GM12878 (cell line): ENCODE data around the gene SASH1. TPM values are rescaled to one million over a fixed set of nuclear protein-coding genes. Genes with fewer than 3 reads are reported as not detected.

Experiments
- ATAC-seq: fragments of 200-7000 bp; cut with Tn5 transposase; 3 replicates; pipeline ENCODE4 v1.9.1; 2020; ENCODE audit warnings: mild to moderate bottlenecking, moderate library complexity
- BruUV-seq: library from RNA; stranded (reverse); fragments of 400-500 nt; replicated peaks from 2 replicates; lab custom pipeline; 2021; lab: Mats Ljungman, UMichigan
- CTCF ChIA-PET: fragments of 300-600 bp; sonication (Branson Sonifier 250); formaldehyde crosslinking; extraction: SDS; loops from one replicate; lab custom pipeline; 2021; ENCODE audit warnings: inconsistent platforms; lab: Yijun Ruan, JAX
- POLR2A ChIA-PET: fragments of 350-600 bp; formaldehyde crosslinking; extraction: SDS; loops from one replicate; lab custom pipeline; 2021; ENCODE audit warnings: inconsistent platforms; lab: Charles Lee
- RAD21 ChIA-PET: fragments of 300-600 bp; sonication (Branson Sonifier 250); formaldehyde crosslinking; loops from one replicate; lab custom pipeline; 2023; ENCODE audit warnings: antibody characterized with exemption; ENCODE audit not compliant: unreplicated experiment; lab: Charles Lee
- SMC1A ChIA-PET: fragments of 300-600 bp; sonication (Branson Sonifier 250); formaldehyde crosslinking; loops from one replicate; lab custom pipeline; 2023; ENCODE audit not compliant: unreplicated experiment, uncharacterized antibody; lab: Charles Lee
- DNase-seq: peaks from one replicate; pipeline ENCODE4 v3.0.0-alpha.2; 2011; ENCODE audit warnings: low read depth, low spot score
- FAIRE-seq: peaks from 3 replicates; lab custom pipeline; 2011; peaks lifted over from hg19 to GRCh38; lab: Jason Lieb, UNC
- H2AFZ ChIP-seq: 2 replicates; pipeline ENCODE4 v1.6.0; 2011; ENCODE audit warnings: low read depth, low read length, control low read depth; ENCODE audit not compliant: control insufficient read depth
- H3K27ac ChIP-seq: 2 replicates; pipeline ENCODE4 v1.5.1; 2011; ENCODE audit warnings: control low read depth; ENCODE audit not compliant: control insufficient read depth, insufficient read depth
- H3K27me3 ChIP-seq, 2 experiments: replicated peaks in 1 of 2; 2 replicates each; pipeline versions ENCODE4 v1.6.0 to v1.6.1; 2011; ENCODE audit warnings: low read length in 1 of 2; ENCODE audit not compliant: control insufficient read depth in 2 of 2, insufficient read depth in 2 of 2
- H3K36me3 ChIP-seq, 2 experiments: 2 replicates each; pipeline ENCODE4 v1.5.1; 2011; ENCODE audit warnings: low read length in 1 of 2; ENCODE audit not compliant: control insufficient read depth in 2 of 2, insufficient read depth in 2 of 2
- H3K4me1 ChIP-seq: 2 replicates; pipeline ENCODE4 v1.6.1; 2011; ENCODE audit warnings: mild to moderate bottlenecking, low read length, moderate library complexity, mixed read lengths; ENCODE audit not compliant: control insufficient read depth, insufficient read depth
- H3K4me2 ChIP-seq: 2 replicates; pipeline ENCODE4 v1.6.0; 2011; ENCODE audit warnings: control low read depth; ENCODE audit not compliant: control insufficient read depth, insufficient read depth
- H3K4me3 ChIP-seq: fragments of 200-600 bp; sonication (generic); 2 replicates; pipeline ENCODE4 v1.5.1; 2016
- H3K79me2 ChIP-seq: 2 replicates; pipeline ENCODE4 v1.6.0; 2011; ENCODE audit warnings: low read length; ENCODE audit not compliant: control insufficient read depth, insufficient read depth
- H3K9ac ChIP-seq: 2 replicates; pipeline ENCODE4 v1.8.0; 2011; ENCODE audit warnings: low read length, control low read depth, mixed read lengths; ENCODE audit not compliant: control insufficient read depth, insufficient read depth
- H3K9me3 ChIP-seq: replicated peaks from 3 replicates; pipeline ENCODE4 v1.5.1; 2011; ENCODE audit warnings: mild to moderate bottlenecking, low read length; ENCODE audit not compliant: control insufficient read depth, insufficient read depth
- H4K20me1 ChIP-seq: 2 replicates; pipeline ENCODE4 v1.6.0; 2011; ENCODE audit not compliant: control insufficient read depth, insufficient read depth
- EP300 ChIP-seq, 2 experiments: fragments of 150-350 bp in 1 of 2; IDR thresholded peaks; 2 replicates each; pipeline ENCODE4 v1.6.1; 2011 to 2012; ENCODE audit warnings: low read depth in 2 of 2, low read length in 2 of 2, borderline replicate concordance in 1 of 2, improper control_type of control experiment in 1 of 2, inconsistent platforms in 1 of 2; ENCODE audit not compliant: control insufficient read depth in 1 of 2
- ESRRA ChIP-seq: IDR thresholded peaks from 2 replicates; pipeline ENCODE4 v1.6.1; 2012; ENCODE audit warnings: mild to moderate bottlenecking, low read length, improper control_type of control experiment
- JUND ChIP-seq: IDR thresholded peaks from 2 replicates; pipeline ENCODE4 v1.6.1; 2012; ENCODE audit warnings: low read depth, mild to moderate bottlenecking, low read length, improper control_type of control experiment, moderate library complexity
- MTA2 ChIP-seq: fragments of 450-650 bp; IDR thresholded peaks from 2 replicates; pipeline ENCODE4 v1.6.1; 2016; ENCODE audit warnings: low read depth, mild to moderate bottlenecking, moderate library complexity
- ZNF207 ChIP-seq: fragments of 450-650 bp; IDR thresholded peaks from 2 replicates; pipeline ENCODE4 v1.6.1; 2014; ENCODE audit warnings: antibody characterized with exemption, mild to moderate bottlenecking, borderline replicate concordance
- WGBS: methylation state at CpG from one replicate; pipeline ENCODE4 v1.1.6; 2016; ENCODE audit warnings: low lambda C conversion rate; ENCODE audit not compliant: insufficient replicate concordance, insufficient coverage; ENCODE audit errors: missing lambda C conversion rate; 5-methylcytosine and 5-hydroxymethylcytosine counted together
- in situ Hi-C: fragments of 300-500 bp; cut with MboI; formaldehyde crosslinking; loops from 9 replicates; pipeline ENCODE4 v1.14.3; 2018; ENCODE audit warnings: mixed read lengths
- intact Hi-C: fragments of 100-400 bp; cut with micrococcal nuclease; formaldehyde crosslinking; loops from one replicate; pipeline ENCODE4 v1.14.2; 2022; ENCODE audit not compliant: unreplicated experiment
- polyA plus RNA-seq, 11 experiments: library from polyadenylated mRNA; depleted of rRNA in 4 of 11; unstranded in 6 of 11; stranded (reverse) in 5 of 11; fragments of >200 nt; fragmentation: Nextera tagmentation in 4 of 11; fragmentation: Illumina TruSeq in 1 of 11; extraction: Ambion mirVana in 4 of 11; extraction: Trizol in 1 of 11; gene quantifications; 1 replicate in 1 of 11; 2 replicates in 10 of 11; pipeline versions ENCODE4 v1.2.1 to v1.2.3, GENCODE V29; 2011 to 2016; ENCODE audit warnings: inconsistent platforms in 2 of 11, missing spikeins in 2 of 11, low read depth in 1 of 11
- total RNA-seq, 4 experiments: library from RNA; depleted of rRNA in 3 of 4; stranded (reverse); fragments of >200 nt in 3 of 4; fragmentation: Illumina TruSeq in 1 of 4; extraction: Trizol in 1 of 4; gene quantifications; 2 replicates each; pipeline versions ENCODE4 v1.2.1 to v1.2.3, GENCODE V29; 2013 to 2021

The SASH1 gene
- total and polyA plus RNA-seq, 10 of the 15 experiments (the other 5 are each of a cell fraction or from before 2014, with no cell fraction given) = 0.01 to 0.73 (median 0.14) TPM; not detected in 4

DNA sequence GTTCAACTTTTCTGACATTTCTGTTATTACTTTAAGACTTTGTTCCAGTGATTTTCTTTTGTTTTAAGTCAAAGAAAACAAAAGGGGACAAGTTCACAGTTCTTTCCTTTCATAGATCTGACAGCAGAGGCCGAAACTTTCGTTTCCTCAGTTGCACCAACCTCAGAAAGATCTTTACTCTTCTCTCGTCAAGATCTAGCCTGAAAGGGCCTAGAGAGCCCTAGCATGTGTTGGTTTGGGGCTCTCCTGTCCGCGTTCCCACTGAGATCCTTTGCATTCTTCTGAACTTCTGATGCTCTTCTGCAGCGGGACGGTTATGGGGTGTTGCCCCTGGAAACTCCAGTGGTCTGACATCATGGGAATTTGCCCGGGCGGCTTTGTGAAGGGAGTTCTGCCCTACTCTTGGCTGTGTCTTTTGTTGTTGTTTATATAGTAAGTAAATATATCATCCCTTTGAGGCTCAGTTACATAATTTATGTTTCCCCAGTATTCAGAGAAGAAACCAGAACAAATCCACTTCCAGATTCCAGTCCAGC lies 129.1 kb downstream of the SASH1 start:
- BruUV-seq = no TSS peak

DNA sequence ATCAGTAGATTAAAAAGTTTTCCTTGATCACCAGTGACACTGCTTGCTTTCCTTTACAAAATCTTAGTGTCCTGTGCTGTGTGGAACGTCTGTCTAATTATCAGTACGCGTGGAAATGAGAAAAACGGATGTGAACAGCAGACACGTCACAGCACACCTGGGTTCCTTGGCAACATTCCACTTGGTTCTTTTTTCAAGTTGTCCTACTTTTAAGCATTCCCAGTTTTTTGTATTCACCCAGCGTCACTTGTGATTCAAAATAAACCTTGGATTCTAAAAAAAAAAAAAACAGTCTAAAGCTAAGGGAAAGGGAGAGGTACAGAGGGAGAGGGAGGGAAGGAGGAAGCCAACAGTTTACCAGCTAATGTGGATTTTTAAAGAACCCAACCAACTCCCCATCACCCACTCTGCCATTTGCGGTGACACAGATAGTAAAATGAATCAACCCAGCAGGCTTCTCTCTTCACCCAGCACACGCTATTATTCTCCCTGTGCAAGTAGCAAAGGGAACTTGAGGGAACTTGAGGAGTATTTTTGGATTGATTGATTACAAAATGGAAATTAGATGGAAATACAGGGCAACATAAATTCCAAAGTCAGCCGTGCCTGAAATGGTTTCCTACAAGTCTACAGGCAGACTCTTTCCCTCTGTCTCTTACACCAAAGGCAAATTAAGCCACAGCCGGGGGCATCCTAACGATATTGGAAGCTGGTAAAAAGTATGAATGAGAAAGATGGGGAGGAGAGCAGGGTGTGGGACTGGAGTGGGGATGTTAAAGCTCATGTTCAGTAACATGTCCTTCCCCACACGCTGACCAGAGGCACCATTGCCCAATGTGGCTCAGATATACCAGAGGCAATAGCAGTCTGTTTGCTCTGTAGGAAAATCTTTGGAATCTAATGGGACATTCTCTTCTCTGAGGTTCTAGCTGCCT lies 129.8 kb downstream of the SASH1 start:
- 43% methylated on average over 12 of the region's 12 CpGs for WGBS

More for the DNA sequence above, 129.1 kb downstream of the SASH1 start:
- ChIA-PET CTCF (no interaction called here), SMC1A (no interaction called here), RAD21 (no interaction called here), POLR2A (no interaction called here)
- Histone ChIP-seq H3K79me2 (no peaks in the 10 kb centered on the region), H3K9me3 (no peaks in the 10 kb centered on the region), H3K27ac (no peak overlapping the region), H3K4me3 (no peak overlapping the region), H2AFZ (no peak overlapping the region), H3K27me3 (peaks cover 2% of the 10 kb centered on the region in 2 experiments; a peak in 2 of 4 replicates), H4K20me1 (no peaks in the 10 kb centered on the region), H3K4me1 (no peaks in the 10 kb centered on the region), H3K4me2 (no peak overlapping the region), H3K9ac (no peak overlapping the region), H3K36me3 (no peaks in the 10 kb centered on the region)
- intact Hi-C loops = no loop called here
- in situ Hi-C loops = no loop called here
- 30% methylated on average over 9 of the region's 9 CpGs for WGBS
- ATAC-seq (no peak), FAIRE-seq (no peak), DNase-seq (no peak)
- TF ChIP-seq JUND = no peak

More for the DNA sequence above, 129.8 kb downstream of the SASH1 start:
- Histone ChIP-seq H3K36me3 (no peaks in the 10 kb centered on the region), H4K20me1 (no peaks in the 10 kb centered on the region), H3K4me3 (no peak overlapping the region), H3K9me3 (no peaks in the 10 kb centered on the region), H2AFZ (no peak overlapping the region), H3K4me2 (no peak overlapping the region), H3K27me3 (peaks cover 2% of the 10 kb centered on the region in 2 experiments; a peak in 2 of 4 replicates), H3K79me2 (no peaks in the 10 kb centered on the region), H3K4me1 (no peaks in the 10 kb centered on the region), H3K27ac (no peak overlapping the region), H3K9ac (no peak overlapping the region)
- BruUV-seq = no TSS peak
- intact Hi-C loops (no loop called here), in situ Hi-C loops (no loop called here)
- DNase-seq (no peak), FAIRE-seq (no peak), ATAC-seq (no peak)
- TF ChIP-seq ZNF207 (no peak), EP300 (IDR thresholded peaks at IDR 0.05; ENCODE audit: borderline replicate concordance in 1 of 2, control insufficient read depth in 1 of 2, low read depth in 2 of 2, low read length in 2 of 2) (no peak), ESRRA (no peak), MTA2 (no peak)
- ChIA-PET CTCF (no interaction called here), POLR2A (no interaction called here), SMC1A (no interaction called here), RAD21 (no interaction called here)
